MM.1S (cell line): ENCODE measurements around the gene ACYP2.
"Not testable (repeated sequence)": the region's sequence is repeated elsewhere in the genome, so short reads cannot be mapped to it uniquely, and the experiment has no call there.

ENCODE experiments used
- CTCF ChIP-seq: fragments of 300-600 bp; sonication (generic); IDR thresholded peaks from 2 replicates; pipeline ENCODE4 v1.5.1; 2016; ENCODE audit warnings: antibody characterized with exemption, low read length, mixed read lengths
- EZH2phosphoT487 ChIP-seq: fragments of 300-600 bp; sonication (generic); IDR thresholded peaks from 2 replicates; pipeline ENCODE4 v1.6.1; 2018; ENCODE audit warnings: antibody characterized with exemption, low read length

DNA sequence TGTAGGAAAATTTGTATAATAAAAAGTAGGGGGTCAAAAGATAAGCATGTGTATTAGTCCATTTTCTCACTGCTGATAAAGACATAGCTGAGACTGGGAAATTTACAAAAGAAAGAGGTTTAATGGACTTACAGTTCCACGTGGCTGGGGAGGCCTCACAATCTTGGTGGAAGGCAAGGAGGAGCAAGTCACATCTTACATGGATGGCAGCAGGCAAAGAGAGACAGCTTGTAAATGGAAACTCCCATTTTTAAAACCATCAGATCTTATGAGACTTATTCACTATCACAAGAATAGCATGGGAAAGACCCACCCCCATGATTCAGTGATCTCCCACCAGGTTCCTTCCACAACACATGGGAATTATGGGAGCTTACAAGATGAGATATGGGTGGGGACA, 149.7 kb downstream of the ACYP2 start:
- TF ChIP-seq CTCF, EZH2phosphoT487: not testable (repeated sequence)
